NOMO-1 treated with DMSO at 0.1 percent for 48 hours (cell line): ENCODE data around the gene CIB1.
A peak's percentile ranks its signal among the peaks of the same experiment; 100 is the strongest.
"Not testable (repeated sequence)": the region's sequence is repeated elsewhere in the genome, so short reads cannot be mapped to it uniquely, and the experiment has no call there.

Experiments used
- DNase-seq: peaks from one replicate; lab custom pipeline; 2025; ENCODE audit not compliant: unreplicated experiment; lab: John Stamatoyannopoulos, UW

Gene CIB1

DNA sequence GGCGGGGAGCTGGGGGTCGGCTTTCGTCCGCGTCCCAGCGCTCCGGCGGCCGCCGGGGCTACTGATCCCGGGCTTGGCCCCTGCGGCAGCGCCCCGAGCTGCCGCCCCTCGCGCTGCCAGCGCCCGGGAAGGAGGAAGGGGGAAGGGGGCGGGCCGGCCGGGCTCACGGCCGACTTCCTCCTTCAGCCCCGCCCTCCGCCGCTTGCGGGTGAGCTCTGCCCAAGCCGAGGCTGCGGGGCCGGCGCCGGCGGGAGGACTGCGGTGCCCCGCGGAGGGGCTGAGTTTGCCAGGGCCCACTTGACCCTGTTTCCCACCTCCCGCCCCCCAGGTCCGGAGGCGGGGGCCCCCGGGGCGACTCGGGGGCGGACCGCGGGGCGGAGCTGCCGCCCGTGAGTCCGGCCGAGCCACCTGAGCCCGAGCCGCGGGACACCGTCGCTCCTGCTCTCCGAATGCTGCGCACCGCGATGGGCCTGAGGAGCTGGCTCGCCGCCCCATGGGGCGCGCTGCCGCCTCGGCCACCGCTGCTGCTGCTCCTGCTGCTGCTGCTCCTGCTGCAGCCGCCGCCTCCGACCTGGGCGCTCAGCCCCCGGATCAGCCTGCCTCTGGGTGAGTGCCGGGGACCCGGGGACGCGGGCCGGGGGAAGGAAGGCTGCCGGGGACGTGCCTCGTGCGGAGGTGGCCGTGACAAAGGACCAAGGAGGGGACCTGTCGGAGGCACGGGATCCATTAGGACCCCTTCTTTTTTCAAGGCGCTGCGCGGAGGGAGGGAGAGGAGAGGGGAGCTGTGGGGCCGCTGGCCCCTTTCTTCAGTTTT, 32.4 kb downstream of the CIB1 start, which contains the start of gene SEMA4B:
Gene SEMA4B (plus strand): TSS at position 201 of the 814 bp plus-strand sequence. CDS start 249 bp downstream, at position 450.
- DNase-seq, result peak; percentile 53

DNA sequence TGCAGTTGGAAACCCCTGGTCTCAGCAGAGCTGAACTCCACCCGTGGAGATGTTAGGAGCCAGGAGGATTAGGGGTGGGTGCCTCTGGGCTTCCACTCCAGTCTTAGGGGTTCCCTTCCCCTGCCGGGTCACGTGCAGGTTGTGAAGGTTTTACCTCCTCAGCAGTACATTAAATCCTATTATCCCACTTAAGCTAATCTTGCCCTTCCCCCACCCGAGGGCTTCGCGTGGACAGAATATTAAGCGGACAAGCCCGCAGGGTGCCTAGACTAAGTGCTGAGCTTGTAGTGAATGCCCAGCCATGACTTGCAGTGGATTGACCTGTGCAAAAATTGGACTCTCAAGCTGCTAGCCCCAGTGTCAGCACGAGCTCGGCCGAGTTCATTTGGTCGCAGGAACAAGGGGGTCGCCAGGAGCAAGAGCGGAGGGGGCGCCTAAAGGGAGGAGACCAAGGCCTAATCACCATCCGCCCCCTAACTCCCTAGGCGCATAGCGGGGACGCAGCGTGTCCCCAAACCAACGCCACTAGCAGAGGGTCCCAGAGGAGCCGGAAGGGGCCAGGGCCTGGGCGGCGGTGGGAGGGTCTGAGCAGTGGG, 33.1 kb downstream of the CIB1 start:
- no peak for DNase-seq

DNA sequence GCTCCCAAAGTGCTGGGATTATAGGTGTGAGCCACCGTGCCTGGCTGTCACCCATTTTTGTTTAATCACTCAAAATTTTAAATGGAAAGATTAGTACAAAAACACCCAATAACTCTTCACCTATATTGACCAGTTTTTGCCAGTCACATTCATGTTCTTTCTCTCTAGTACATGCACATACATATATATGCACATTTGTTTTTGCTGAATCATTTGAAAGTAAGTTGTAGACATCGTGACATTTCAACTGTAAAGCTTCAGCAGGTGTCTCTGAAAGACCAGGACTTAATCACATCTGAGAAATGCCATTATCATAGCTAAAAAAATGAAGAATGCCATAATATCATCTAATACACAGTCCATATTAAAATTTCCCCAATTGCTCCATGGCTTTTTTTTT, 39.1 kb downstream of the CIB1 start:
- DNase-seq, result no peak

DNA sequence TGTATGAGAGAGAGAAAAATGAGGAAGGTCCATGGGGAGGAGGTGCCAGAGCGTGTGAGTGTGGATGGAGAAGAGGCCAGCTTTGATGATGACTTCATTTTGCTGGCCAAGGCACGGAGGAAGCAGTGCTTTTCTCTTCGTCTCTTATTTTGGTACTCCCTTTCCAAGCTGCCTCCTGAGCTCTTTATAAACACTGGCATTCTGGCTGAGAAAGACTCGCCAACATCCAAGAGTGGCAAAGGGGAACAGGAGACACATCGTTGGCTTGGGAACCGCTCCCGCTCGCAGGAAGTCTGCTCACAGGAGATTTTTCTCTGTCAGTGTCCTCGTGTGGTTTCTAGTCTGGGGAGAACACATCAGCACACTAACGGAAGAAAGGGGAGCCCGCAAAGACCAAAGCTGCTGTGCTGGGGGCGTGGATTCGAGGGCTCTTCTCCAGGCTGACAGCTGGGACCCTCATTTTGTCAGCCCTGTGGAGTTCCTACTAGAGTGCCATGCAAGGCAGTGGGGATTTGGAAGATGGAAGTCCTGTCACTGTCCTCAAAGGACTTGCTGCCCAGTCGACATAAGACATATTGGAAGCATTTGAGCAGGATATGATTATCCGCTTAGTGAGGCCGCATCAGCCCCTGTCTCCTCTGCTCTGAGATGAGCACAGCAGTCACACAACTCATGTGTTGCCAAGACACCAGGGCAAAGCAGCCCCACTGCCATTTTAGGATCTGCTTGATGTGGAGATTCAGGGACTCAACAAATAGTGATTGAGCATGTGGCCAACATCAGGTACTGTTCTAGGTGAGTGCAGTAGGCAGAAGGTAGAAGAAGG, 40.6 kb downstream of the CIB1 start:
- DNase-seq, result peak; percentile 12

- DNase-seq, result peak; percentile 9
These were observed 41.8 kb downstream of the CIB1 start for GRCh38 chr15:90191794-90192509.

GRCh38 chr15:90191344-90191687, 42.4 kb downstream of the CIB1 start:
- DNase-seq, result no peak

- no peak for DNase-seq
These were observed 43.0 kb downstream of the CIB1 start for GRCh38 chr15:90190606-90191343.

- DNase-seq, result no peak
These were observed 43.8 kb downstream of the CIB1 start for GRCh38 chr15:90189781-90190467.

DNA sequence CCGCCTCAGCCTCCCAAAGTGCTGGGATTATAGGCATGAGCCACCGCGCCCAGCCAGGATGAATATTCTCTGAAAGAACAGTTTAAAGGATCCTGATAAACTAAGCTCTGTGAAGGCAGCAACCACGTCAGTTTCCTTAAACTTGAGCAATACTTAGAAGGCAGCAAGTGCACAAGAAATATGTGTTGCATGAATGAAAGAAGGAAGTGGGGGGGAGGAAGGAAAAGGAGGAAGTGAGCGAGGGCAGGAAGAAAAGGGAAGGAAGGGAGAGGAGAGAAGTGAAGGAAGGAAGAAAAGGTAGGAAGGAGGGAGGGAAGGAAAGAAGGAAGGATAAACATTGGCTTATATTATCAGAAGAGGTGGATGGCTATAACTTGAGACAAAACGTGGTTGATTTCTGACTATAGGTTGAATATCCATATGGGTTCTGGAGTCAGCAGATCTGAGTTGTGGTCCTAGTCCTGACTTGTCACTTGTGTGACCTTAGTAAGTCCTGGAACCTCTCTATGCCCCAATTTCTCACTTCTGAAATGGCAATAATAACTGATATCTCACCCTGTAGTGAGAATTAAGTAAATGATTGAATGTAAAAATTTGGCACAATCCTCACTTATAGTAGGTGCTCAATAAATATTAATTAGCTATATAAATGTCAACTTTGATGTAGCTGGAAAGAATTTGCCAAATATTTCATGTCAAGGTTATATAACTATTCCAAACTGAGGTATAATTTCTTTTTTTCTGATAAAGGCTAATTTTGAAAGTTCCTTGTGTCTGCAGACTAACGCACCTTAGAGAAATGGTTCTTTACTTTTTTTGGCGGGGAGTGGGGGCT, 44.6 kb downstream of the CIB1 start:
- peak; percentile 86 for DNase-seq

GRCh38 chr15:90188065-90188464, 45.7 kb downstream of the CIB1 start:
- not testable (repeated sequence) for DNase-seq

DNA sequence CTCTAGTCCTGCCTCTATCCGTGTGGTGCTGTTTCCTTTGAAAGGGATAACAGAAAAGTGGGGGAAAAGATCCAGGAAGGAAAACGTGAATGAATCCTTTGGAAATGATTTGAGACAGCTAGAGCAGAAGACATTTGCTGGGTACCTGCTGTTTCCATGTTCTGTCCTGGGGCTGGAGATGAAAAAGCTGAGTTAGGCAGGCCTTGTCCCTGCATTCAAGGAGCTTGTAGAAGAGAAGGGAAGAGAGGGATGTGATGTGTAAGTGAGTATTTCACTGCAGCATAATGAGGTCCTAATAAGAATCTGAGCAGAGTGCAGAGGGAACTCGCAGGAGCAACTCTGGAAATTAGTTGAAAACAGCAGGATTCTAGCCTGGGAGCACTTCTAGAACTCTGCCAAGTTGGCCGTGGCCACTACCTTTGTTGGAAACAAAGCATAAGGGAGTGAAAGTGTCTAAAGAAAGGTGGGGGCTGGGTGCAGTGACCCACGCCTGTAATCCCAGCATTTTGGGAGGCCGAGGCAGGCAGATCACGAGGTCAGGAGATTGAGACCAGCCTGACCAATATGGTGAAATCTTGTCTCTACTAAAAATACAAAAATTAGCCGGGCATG, 46.4 kb downstream of the CIB1 start:
- no peak for DNase-seq

- peak; percentile 47 for DNase-seq
These were observed 48.7 kb downstream of the CIB1 start for GRCh38 chr15:90184786-90185704.

GRCh38 chr15:90184119-90184785, 49.5 kb downstream of the CIB1 start:
- DNase-seq, result no peak

DNA sequence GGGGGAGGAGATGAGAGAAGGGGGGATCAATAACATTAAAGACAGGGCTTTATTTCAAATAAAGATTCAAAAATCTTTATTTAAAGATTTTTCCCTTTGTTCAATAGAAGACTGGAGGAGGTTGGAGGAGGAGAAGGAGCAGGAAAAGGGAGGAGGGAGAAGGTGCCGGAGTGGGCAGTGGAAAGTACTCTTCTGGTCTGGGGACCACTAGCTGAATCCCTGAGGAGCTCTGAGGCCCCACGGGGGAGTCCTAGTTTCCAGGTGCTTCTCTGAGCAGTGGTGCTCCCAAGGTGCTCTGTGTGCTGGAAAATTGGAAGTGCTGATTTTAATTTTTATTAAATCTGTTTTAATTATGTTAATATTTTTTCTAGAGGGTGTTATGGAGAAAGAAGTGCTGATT, 52.0 kb downstream of the CIB1 start:
- DNase-seq, result no peak
